NCI-H82 treated with DMSO at 0.1 percent for 48 hours (cell line): ENCODE measurements around the gene ATP13A1.

ENCODE experiments used
- DNase-seq: peaks from one replicate; lab custom pipeline; 2025; ENCODE audit not compliant: unreplicated experiment; lab: John Stamatoyannopoulos, UW

The ATP13A1 gene

DNA sequence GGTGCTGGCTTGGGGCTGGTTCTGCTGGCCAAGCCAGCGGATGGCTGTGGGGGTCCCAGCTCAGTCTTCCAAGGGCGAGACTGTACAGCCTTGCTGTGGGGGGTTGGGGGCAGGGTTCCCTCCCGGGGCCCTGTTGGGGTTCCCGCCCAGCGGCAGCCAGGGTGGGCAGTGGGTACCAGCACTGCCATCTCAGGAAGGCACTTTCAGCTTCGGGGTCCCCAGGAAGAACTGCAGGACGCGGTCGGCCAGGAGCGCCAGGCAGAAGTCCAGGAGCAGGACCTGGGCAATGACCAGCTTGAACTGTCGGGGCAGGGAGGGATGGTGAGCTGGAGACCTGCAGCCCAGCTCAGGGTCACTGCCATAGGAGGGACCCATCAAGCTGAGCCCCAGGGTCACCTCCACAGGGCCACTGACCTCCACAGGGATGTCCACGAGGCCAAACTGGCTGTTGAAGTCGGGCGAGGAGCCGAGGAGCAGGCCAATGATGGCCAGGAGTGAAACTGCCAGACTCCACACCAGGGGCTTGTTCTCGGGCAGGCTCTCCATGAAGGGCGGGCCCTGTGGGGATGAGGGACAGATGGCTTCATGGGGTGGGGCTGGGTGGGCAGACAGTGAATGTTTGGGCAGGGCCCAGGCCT lies 18.1 kb downstream of the ATP13A1 start:
- DNase-seq: no peak

DNA sequence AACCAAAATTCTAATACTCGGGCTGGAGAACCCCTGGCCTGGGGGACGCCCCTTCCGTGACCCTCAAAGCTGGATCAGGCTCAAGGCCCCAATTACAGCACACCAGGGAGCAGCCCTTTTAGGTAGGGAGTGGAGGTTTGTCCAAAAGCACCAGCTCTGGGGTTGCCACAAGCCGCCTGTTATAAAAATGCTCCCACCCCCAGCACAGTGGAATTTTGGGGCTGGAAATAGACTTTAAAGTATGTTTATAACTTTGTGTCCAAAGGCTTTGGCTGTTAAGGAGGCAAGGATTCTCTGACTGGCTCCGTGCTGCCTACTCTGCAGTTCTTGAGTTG lies 19.5 kb downstream of the ATP13A1 start:
- DNase-seq: no peak

DNA sequence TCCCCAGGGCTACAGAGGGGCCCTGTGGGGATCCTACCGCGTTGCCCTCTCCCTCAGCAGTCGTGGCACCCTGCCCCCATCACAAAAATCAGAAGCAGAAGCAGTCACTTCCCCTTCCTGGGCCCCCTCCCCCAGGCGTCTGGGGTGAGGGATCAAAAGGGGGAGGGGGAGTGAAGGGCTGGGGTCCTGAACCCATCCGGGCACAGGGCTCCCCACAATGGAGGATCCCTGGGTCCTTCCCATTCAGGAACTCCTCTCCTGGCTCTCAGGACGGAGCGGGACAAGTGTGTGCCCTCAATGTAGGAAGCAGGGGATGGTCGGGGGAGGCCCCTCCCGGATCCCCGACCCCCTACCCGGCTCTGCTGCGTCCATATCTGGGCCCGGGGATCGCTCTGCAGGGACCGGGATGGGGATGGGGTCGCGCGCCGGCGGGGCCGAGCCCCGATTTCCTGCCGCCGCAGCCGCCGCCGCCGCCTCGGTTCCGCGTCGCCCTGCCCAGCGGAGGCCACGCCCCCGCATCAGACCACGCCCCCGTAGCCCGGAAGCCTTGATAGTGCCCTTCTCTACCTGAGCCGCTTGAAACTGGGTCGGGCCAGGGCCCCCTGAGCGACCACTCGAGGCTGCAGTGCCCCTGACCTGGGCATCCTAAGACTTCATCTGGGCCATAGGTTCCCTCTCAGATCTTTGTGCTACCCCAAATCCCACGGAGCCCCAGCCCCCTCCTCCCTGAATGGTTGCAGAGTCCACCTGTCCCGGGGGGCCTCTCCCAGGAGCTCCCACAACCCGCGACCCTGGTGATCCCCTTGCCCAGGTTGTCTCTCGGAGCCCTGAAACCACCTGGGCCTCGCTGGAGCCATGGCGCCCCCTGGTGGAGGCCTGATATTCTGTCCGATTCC lies 20.1 kb downstream of the ATP13A1 start, which contains the start of gene GMIP:
Gene GMIP (minus strand): TSS at position 500 of the 896 bp plus-strand sequence. CDS start 128 bp downstream, at position 372.
- DNase-seq: peak; percentile 56

DNA sequence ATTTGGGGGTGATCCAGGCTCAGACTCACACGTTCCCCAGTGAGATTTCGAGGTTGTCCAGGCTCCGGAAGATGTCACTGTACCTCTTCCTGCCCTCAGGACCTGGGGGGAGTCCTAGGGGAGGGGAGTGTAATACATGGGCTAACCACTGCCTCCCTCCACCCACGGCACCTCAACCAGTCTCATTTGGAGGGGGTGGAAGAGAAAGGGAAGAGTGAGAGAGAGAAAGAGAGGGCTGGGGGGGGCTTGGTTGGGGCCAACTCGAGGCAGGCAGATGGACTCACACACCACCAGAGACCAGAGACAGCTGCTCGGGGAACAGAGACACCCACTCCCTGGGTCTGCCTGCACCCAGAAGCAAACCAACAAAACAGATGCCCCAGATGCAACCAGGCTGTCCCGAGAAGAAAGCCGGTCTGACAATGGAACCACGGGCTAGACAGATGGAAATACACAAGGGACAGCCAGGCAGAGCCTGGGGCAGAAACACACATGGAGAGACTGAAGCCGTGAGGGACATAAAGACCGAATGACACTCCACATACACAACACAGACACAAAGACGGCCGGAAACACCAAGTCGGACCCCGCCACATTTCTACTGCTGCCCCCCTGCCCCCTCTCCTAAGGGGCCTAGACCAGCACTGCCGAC lies 20.8 kb downstream of the ATP13A1 start:
- DNase-seq: no peak

DNA sequence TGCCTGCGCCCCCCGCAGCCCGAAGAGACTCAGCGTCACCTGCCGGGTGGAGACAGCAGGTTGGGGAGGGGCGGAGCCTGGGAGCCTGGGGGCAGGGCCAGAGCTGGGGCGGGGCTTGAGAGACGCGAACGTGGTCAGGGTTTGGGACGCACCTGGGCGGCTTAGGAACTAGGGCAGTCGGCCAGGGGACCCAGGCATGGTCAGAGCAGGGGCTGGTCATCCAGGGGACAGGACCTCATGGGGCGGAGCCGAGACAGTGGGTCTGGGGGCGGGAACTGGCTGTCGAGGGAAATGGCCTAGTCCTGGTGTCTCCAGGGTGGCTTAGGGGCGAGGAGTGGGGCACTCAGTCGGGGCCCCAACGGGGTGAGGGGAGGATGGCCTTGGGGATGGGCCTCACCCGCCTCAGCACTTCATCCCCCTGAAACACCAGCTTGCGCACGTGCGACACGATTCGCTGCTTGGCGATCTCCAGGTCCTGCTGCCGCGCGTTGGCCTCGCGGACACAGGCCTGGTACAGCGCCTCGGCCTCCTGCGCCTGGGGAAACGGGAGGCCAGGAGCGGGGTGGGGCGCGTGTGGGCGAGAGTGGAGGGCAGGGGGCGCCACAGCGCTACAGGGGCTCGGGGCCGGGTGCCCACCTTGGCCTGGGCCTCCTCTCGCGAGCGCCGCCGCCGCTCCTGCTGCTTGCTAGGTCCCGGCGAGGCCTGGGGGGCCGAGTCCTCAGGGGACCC lies 25.8 kb downstream of the ATP13A1 start:
- no peak for DNase-seq

DNA sequence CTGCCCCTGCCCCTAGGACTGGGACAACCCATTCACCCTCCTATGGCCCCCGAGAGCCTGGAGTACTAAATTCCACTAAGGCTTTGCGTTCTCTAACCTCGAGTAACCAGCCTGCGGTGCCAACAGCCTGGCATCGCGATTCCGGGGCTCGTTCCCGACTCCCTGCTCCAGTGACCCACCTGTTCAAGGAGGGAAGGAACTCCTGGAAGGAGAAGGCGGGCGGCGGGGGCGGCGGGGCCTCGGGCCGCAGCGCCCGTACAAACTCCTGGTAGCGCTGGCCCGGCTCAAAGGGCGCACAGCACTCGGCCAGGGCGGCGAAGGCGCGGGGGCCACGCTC lies 26.3 kb downstream of the ATP13A1 start:
- no peak for DNase-seq

DNA sequence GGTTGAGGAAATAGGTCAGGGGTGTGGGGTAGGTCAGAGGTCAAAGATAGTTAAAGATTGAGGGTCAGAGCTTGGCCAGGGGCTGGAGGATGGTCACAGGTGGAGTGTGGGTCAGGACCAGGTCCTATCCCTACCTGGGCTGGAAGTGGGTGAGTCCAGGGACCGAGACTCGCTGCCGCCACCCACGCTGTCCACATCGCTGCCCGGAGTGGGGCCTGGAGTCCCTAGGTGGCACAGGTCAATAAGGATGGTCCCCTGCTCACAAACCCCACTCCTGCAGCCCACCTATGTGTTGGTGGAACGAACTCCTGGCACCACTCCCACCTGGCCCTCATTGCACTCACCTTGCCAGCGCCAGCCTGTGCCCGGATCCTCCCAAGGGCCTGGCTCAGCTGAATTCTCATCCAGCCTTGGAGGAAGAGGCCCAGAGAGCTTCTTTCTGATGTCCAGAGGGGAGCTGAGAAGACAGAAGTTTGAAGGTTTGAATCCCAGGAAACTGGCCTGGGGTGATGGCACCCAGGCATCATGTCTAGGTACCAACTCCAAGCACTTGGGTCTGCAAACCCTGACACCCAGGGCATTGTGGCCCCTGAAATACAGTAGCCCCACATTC lies 26.8 kb downstream of the ATP13A1 start:
- DNase-seq: no peak

DNA sequence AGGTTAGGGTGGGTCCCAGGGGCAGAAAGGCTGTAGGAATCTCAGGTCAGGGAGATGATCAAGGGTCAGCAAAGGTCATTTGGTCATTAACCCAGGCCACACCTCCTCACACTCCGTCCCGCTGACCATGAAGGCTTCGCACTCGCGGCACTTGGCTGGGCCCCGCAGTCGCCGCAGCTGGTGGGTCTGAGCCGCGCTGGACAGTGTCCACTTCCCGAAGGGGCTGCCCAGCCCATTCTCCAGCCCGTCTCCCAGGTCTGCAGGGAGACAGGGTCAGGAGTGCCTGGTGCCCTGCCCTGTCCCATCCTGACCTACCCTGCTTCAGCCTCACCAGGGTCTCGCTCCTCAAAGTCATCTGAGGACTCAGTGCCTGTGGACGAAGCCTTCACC lies 28.2 kb downstream of the ATP13A1 start:
- DNase-seq: no peak

DNA sequence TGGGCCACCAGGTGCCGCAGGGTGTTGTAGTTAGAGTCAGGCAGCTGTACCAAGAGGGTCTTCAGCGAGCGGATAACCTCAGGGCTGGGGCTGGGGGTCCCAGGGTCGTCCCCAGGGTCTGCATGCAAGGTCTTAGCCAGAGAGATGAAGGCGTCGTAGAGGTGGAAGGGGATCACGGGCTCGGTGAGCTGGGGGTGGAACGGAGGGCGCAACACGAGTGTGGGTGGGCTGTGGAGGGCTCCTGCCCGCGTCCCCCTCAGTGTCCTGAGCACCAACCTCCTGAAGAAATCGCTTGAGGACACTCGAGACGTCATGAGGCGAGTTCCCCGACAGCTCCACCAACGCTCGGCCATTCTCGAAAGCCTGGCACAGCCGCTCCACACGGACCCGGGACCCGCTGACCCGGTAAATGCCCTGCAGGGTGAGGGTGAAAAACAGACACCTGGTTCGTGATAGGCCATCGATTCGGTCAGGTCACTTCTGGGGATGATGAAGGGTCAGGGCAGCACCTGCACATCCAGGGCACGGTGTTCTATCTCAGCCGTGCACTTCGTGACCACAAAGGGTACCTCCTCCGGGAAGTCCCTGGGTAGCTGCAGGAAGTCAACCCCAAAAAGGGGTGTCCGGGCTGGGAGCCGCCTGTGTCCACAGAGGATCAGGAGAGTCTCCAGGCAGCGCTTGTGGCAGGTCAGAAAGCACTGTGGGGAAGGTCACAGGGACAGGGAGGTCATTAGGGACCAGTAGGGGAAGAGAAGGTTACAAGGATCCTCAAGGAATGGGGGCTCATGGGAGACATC lies 28.8 kb downstream of the ATP13A1 start:
- DNase-seq: no peak

DNA sequence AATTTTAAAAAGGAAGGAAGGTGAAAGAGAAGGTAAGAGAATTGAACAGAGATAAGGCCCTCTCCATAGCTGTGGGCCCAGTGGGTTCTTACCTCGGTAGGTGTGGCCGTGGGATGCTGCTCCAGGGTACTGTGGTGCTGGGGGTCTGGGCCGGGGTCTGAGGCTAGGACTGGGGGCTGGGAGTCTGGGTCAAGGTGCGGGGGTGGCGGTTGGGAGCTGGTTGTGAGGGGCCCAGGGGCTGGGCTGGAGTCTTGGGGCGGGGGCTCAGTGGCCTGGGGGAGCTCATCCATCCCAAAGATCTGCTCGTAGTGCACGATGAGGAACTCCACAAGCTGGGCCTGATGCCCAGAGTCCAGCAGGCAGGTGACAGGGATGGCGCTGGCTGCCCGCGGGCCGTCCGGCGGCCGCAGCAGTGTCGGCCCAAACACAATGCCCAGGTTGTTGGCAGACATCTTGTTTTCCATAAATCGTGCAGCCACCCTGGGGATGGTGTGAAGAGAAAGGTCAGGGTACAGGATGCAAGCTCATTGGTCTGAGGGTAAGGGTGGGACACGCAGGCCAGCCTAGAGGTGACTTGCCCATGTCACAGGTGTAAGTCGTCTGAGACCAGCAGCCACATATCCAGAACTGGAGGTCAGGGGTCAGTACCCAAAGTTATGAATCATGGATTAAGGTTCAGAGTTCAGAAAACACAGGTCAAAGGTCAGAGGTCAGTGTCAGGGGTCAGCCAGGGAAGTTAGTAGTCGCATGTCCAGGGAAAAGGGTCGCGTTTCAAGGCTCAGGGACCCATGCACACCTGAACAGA lies 29.6 kb downstream of the ATP13A1 start:
- no peak for DNase-seq

DNA sequence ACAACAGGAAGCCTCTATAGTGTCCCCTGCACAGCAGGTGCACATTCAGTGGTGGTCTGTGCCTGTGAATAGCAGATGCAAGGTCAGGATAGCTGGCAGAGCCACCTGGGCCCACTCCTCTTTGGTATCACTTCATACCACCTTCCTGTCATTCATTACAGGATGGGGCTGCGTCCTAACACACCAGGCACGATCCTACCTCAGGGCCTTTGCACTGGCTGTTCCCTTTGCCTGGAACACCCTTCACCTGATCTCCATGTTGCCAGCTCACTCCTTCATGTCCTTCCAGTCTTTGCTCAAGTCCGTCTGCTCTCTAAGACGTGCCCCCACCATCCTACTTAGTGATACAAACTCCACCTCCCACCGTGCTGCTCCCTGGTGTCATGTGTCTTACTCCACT lies 30.8 kb downstream of the ATP13A1 start:
- no peak for DNase-seq

DNA sequence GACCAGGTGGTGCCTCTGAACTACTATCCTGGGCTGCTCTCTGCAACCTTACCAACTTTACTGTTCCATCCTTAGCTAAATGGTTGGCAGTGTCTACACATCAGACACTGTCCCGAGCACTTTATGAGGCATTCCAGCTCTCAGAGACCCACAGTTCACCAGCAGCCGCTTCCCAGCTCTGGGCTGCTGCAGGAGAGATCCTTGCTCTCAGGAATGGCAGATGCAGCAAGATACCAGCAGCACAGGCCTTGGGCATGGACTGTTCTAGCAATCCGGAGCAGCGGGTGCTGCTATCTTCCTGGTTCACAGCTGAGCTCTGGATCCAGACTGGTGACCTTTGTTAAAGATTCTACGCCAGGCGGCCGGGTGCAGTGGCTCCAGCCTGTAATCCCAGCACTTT lies 32.1 kb downstream of the ATP13A1 start:
- no peak for DNase-seq

DNA sequence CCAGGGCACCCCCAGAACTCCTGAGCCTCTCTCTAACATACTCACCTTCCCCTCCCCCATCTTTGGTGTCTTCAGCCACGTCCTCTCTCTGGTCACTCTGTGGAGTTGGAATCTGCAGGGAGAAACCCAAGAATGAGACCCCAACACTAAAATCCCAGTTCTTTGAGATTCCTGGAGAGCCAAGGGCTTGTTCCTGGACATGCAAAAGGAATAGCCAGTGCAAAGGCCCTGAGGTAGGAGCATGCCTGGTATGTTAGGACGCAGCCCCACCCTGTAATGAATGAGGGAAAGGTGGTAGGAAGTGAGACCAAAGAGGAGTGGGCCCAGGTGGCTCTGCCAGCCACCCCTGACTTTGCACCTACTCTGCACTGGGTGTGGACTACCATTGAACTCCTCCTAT lies 33.0 kb downstream of the ATP13A1 start:
- no peak for DNase-seq

DNA sequence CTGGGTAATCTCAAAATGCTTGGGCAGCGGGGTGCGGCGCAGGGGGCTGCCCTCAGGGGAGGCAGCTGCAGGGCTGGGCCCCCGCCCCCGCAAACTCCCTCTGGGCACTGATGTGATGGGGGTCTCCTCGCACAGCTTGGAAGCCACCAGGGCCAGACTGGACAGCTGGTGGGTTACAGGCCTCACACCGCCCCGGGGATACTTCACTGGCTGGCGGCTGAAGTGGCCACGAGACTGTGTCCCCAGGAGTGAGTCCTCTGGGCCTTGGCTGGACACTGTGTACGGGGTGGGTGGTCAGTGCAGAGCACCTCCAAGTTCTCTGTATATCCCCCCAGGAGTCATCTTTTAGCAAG lies 33.4 kb downstream of the ATP13A1 start:
- DNase-seq: no peak

DNA sequence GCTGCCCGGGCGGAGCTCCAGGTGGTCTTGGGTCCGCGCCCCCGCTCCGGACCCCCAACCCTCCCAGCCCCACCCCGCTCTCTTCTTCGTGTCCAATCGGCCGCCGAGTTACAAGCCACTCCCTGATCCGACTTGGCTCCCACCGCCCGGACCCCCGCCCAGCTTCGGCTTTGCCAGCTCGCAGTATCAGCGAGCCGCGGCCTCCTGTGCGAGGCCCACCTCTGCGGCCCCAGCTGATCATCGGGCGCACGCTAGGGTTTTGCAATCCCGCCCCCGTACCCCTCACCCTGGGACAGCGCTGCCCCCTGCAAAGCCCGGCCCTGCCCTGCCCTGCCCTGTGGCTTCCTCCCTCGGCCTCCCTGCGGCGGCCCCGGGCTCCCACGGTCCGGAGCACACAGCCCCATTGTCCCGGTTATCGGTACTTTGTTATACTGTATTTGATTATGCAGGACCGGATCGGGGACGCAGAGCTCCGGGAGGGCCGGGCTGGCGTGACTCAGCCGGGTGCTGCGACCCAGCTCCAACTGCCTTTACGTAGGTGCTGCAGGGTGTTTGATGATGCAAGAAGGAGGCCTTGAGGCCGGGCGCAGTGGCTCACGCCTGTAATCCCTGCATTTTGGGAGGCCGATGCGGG lies 34.9 kb downstream of the ATP13A1 start:
- DNase-seq: peak; percentile 64

DNA sequence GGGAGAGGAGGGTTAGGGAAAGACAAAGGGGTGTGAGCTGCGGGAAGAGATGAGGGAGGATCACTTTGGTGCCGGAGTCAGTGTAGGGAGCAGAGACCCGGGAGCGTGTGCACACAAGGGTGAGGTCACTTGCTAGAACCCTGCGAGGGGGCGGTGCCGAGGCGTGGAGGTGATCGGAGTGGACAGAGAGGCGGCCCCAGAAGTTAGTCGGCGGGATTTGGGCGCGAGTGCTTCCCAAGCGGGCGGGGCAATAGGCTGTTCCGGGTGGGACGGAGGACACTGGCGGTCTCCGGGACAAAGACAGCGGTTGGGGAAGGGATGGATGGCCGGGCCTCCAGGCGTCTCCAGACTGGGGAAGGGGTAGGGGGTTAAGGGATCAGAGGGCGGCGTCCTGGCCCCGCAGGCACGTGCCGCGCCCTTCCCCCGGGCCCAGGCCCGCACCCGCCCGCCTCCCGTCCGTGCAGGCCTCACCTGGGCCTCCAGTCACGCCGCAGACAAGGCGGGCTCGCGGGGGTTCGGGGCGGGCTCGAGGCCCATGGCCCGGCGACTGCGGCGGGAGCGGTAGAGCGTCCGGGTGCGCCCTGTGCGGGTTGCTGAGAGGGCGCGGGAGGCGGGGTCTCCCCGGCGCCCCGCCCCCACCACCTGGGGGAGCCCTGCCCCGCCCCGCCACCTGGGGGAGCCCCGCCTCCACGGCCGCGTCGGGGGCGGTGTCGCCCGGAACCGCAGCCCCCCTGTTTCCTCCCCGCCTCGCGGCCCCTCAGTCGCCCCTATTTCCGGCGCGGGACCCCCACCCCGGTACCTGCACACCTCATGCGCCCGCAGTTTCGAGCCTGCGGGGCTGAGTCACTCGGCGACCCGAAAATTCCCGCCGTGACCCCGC lies 35.6 kb downstream of the ATP13A1 start, which contains the start of gene LPAR2:
Gene LPAR2 (minus strand): TSS at position 600 of the 880 bp plus-strand sequence. CDS start 945 bp downstream, outside the sequence.
- DNase-seq: no peak

DNA sequence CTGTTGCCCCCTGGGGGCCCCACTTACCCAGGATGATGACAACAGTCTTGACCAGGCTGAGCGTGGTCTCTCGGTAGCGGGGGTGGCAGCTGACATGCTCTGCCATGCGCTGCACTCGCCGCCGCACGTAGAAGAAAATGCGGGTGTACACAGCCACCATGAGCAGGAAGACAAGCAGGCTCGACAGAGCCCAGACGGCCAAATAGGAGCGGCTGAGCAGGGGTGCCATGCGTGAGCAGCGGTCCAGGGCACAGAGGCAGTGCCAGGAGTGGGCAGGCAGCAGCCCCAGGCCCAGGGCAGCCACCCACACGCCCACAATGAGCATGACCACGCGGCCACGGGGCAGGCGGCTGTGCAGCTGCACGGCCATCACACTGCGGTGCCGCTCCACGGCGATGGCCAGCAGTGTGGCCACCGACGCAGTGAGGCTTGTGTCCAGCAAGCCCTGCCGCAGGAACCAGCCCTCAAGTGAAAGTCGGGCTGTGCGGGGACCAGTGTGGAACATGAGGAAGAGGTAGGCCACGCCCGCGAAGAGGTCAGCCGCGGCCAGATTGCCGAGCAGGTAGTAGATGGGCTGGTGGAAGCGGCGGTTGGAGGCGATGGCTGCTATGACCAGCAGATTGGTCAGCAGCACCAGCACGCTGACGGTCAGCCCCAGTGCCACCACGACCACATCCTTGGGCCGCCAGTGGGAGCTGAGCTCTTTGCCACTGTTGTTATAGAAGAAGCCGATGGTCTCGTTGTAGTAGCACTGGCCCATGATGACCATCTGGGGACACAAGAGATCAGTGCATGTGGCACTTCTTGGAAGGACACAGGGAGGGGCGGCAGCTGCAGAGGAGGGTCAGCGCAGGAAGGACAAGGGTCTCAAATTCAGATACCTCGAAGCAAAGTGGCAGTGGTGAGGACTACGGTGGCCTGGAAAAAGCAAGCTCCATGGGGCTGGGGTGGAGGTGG lies 36.7 kb downstream of the ATP13A1 start:
- DNase-seq: no peak
